Panc1 (cell line): Measurements from ENCODE around the gene SERPINA3. TPM values are rescaled to one million over a fixed set of nuclear protein-coding genes. Genes with fewer than 3 reads are reported as not detected.

ENCODE experiments used
- ATAC-seq: fragments of 200-7000 bp; cut with Tn5 transposase; 2 replicates; pipeline ENCODE4 v1.9.1; 2020; ENCODE audit warnings: mild to moderate bottlenecking, moderate library complexity
- BruUV-seq: library from RNA; stranded (reverse); fragments of 400-500 nt; replicated peaks from 2 replicates; lab custom pipeline; 2021; lab: Mats Ljungman, UMichigan
- CTCF ChIA-PET: fragments of 300-600 bp; sonication (Branson Sonifier 250); formaldehyde crosslinking; loops from one replicate; lab custom pipeline; 2022; ENCODE audit warnings: antibody characterized with exemption; lab: Charles Lee
- POLR2A ChIA-PET: fragments of 300-600 bp; sonication (Branson Sonifier 250); formaldehyde crosslinking; loops from one replicate; lab custom pipeline; 2022; ENCODE audit warnings: antibody characterized with exemption; lab: Charles Lee
- DNase-seq: peaks from one replicate; pipeline ENCODE4 v3.0.0-alpha.2; 2010; ENCODE audit warnings: low read depth, low spot score
- H3K27ac ChIP-seq: 2 replicates; pipeline ENCODE4 v1.5.1; 2011; ENCODE audit warnings: mild to moderate bottlenecking, low read length, inconsistent platforms
- H3K27me3 ChIP-seq: fragments of 200-500 bp; sonication (Bioruptor generic); 2 replicates; pipeline ENCODE4 v1.6.0; 2014; ENCODE audit warnings: low read length, inconsistent platforms; ENCODE audit not compliant: control insufficient read depth, insufficient read depth
- H3K36me3 ChIP-seq: fragments of 200-500 bp; sonication (Bioruptor generic); 2 replicates; pipeline ENCODE4 v1.5.1; 2014; ENCODE audit warnings: inconsistent platforms, mild to moderate bottlenecking, low read length, moderate library complexity; ENCODE audit not compliant: control insufficient read depth, insufficient read depth
- H3K4me1 ChIP-seq: 2 replicates; pipeline ENCODE4 v1.5.1; 2011; ENCODE audit warnings: inconsistent platforms, mild to moderate bottlenecking, low read length, moderate library complexity; ENCODE audit not compliant: control insufficient read depth, insufficient read depth
- H3K4me3 ChIP-seq, 2 experiments: 2 replicates each; pipeline ENCODE4 v1.5.1; 2011 to 2012; ENCODE audit warnings: low read depth in 2 of 2, low read length in 2 of 2, mild to moderate bottlenecking in 2 of 2, inconsistent platforms in 1 of 2, moderate library complexity in 1 of 2
- H3K9me3 ChIP-seq: fragments of 200-500 bp; sonication (Bioruptor generic); 2 replicates; pipeline ENCODE4 v1.5.1; 2014; ENCODE audit warnings: low read depth, mild to moderate bottlenecking, inconsistent platforms, low read length, moderate library complexity; ENCODE audit not compliant: control insufficient read depth, insufficient read depth
- POLR2AphosphoS5 ChIP-seq: IDR thresholded peaks from 2 replicates; pipeline ENCODE4 v1.6.1; 2012; ENCODE audit warnings: mild to moderate bottlenecking, low read depth, low read length, moderate library complexity
- SIN3A ChIP-seq: IDR thresholded peaks from 2 replicates; pipeline ENCODE4 v1.6.1; 2012; ENCODE audit warnings: low read depth, mild to moderate bottlenecking, low read length, moderate library complexity, borderline replicate concordance; ENCODE audit not compliant: insufficient read depth
- TCF7L2 ChIP-seq: IDR thresholded peaks from 2 replicates; pipeline ENCODE4 v1.6.1; 2011; ENCODE audit warnings: mild to moderate bottlenecking, low read depth, low read length, inconsistent platforms
- in situ Hi-C: cut with HindIII; loops from 2 replicates; pipeline ENCODE4 v1.10.0; 2016; ENCODE audit warnings: low sequenced_read_pairs, low pct_unique_long_range_greater_than_20kb
- intact Hi-C: fragments of 100-400 bp; cut with micrococcal nuclease; formaldehyde crosslinking; loops from one replicate; pipeline ENCODE4 v1.10.0; 2022; ENCODE audit not compliant: unreplicated experiment
- total RNA-seq: library from RNA; stranded (reverse); gene quantifications from one replicate; pipeline ENCODE4 v1.2.1, GENCODE V29; 2021; ENCODE audit not compliant: unreplicated experiment
- TF ChIP-seq, protein P1 (sequence below), 2 experiments: IDR thresholded peaks; 2 replicates each; pipeline ENCODE4 v1.6.1; 2011 to 2012; ENCODE audit warnings: low read depth in 2 of 2, control low read depth in 1 of 2, low read length in 1 of 2, mild to moderate bottlenecking in 1 of 2, moderate library complexity in 1 of 2; ENCODE audit not compliant: insufficient read depth in 1 of 2
- TF ChIP-seq, protein P2 (sequence below): fragments of 450-650 bp; IDR thresholded peaks from 2 replicates; pipeline ENCODE4 v1.5.1; 2017; ENCODE audit warnings: mild to moderate bottlenecking

SERPINA3 gene
- total RNA-seq, 1 experiment from 2014 or later, result 5.7 TPM

DNA sequence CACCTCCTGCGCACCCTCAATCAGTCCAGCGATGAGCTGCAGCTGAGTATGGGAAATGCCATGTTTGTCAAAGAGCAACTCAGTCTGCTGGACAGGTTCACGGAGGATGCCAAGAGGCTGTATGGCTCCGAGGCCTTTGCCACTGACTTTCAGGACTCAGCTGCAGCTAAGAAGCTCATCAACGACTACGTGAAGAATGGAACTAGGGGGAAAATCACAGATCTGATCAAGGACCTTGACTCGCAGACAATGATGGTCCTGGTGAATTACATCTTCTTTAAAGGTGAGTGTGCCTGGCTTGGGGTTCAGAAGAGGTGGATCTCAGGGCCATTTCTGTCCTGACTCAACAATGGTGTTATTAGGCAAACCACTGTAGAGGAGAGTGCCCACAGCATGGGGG lies 2.6 kb downstream of the SERPINA3 start:
- CTCF ChIA-PET, result no interaction called here

DNA sequence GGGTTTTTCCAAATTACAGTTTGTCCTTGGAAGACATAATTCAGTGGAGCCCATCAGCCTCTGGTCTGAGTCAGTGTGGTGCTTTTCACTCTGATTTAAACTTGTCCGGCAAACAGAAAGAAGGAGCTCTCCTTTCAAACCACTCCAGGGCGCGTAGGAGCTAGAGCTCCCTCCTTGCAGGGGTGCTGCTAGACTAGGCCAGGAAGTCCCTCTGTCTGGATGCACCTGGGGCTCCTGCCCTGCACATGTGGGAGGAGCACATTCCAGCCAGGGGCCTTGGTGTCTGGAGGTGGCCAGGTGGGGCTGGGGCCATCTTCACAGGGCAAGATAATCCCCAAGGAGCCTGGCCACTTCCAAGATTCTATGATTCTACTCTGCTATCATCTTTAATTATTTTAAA lies 3.1 kb downstream of the SERPINA3 start:
- TF ChIP-seq SIN3A (no peak), POLR2AphosphoS5 (no peak), TCF7L2 (no peak)
- TF ChIP-seq, protein P1, sequence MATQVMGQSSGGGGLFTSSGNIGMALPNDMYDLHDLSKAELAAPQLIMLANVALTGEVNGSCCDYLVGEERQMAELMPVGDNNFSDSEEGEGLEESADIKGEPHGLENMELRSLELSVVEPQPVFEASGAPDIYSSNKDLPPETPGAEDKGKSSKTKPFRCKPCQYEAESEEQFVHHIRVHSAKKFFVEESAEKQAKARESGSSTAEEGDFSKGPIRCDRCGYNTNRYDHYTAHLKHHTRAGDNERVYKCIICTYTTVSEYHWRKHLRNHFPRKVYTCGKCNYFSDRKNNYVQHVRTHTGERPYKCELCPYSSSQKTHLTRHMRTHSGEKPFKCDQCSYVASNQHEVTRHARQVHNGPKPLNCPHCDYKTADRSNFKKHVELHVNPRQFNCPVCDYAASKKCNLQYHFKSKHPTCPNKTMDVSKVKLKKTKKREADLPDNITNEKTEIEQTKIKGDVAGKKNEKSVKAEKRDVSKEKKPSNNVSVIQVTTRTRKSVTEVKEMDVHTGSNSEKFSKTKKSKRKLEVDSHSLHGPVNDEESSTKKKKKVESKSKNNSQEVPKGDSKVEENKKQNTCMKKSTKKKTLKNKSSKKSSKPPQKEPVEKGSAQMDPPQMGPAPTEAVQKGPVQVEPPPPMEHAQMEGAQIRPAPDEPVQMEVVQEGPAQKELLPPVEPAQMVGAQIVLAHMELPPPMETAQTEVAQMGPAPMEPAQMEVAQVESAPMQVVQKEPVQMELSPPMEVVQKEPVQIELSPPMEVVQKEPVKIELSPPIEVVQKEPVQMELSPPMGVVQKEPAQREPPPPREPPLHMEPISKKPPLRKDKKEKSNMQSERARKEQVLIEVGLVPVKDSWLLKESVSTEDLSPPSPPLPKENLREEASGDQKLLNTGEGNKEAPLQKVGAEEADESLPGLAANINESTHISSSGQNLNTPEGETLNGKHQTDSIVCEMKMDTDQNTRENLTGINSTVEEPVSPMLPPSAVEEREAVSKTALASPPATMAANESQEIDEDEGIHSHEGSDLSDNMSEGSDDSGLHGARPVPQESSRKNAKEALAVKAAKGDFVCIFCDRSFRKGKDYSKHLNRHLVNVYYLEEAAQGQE (IDR thresholded peaks at IDR 0.05; ENCODE audit: insufficient read depth in 1 of 2, low read depth in 2 of 2, low read length in 1 of 2), result no peak
- TF ChIP-seq, protein P2, sequence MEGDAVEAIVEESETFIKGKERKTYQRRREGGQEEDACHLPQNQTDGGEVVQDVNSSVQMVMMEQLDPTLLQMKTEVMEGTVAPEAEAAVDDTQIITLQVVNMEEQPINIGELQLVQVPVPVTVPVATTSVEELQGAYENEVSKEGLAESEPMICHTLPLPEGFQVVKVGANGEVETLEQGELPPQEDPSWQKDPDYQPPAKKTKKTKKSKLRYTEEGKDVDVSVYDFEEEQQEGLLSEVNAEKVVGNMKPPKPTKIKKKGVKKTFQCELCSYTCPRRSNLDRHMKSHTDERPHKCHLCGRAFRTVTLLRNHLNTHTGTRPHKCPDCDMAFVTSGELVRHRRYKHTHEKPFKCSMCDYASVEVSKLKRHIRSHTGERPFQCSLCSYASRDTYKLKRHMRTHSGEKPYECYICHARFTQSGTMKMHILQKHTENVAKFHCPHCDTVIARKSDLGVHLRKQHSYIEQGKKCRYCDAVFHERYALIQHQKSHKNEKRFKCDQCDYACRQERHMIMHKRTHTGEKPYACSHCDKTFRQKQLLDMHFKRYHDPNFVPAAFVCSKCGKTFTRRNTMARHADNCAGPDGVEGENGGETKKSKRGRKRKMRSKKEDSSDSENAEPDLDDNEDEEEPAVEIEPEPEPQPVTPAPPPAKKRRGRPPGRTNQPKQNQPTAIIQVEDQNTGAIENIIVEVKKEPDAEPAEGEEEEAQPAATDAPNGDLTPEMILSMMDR, result no peak
- no peak for DNase-seq
- Histone ChIP-seq H3K4me3 (no peak overlapping the region), H3K9me3 (peaks cover 9% of the 10 kb centered on the region), H3K27ac (no peak overlapping the region), H3K36me3 (no peaks in the 10 kb centered on the region), H3K27me3 (no peaks in the 10 kb centered on the region), H3K4me1 (peaks cover 5% of the 10 kb centered on the region)
- ATAC-seq, result no peak
- ChIA-PET POLR2A (no interaction called here), CTCF (no interaction called here)
- in situ Hi-C loops (no loop called here), intact Hi-C loops (no loop called here)
- no TSS peak for BruUV-seq

More for the DNA sequence above, 2.6 kb downstream of the SERPINA3 start:
- H3K27me3 ChIP-seq, result no peaks in the 10 kb centered on the region
- no peak overlapping the region for H3K4me3 ChIP-seq
- no peak for ATAC-seq
- no peak for DNase-seq
- BruUV-seq, result no TSS peak
- no peak overlapping the region for H3K27ac ChIP-seq
- peaks cover 9% of the 10 kb centered on the region for H3K9me3 ChIP-seq
- TF ChIP-seq POLR2AphosphoS5, result no peak
- TF ChIP-seq, protein P1 (IDR thresholded peaks at IDR 0.05; ENCODE audit: insufficient read depth in 1 of 2, low read depth in 2 of 2, low read length in 1 of 2), result no peak
- TF ChIP-seq TCF7L2, result no peak
- TF ChIP-seq SIN3A, result no peak
- TF ChIP-seq, protein P2, result no peak
- in situ Hi-C loops (no loop called here), intact Hi-C loops (no loop called here)
- peaks cover 5% of the 10 kb centered on the region for H3K4me1 ChIP-seq
- no peaks in the 10 kb centered on the region for H3K36me3 ChIP-seq
- POLR2A ChIA-PET, result no interaction called here
